Measurements from ENCODE around the gene MMS22L.

MMS22L gene, protein sequence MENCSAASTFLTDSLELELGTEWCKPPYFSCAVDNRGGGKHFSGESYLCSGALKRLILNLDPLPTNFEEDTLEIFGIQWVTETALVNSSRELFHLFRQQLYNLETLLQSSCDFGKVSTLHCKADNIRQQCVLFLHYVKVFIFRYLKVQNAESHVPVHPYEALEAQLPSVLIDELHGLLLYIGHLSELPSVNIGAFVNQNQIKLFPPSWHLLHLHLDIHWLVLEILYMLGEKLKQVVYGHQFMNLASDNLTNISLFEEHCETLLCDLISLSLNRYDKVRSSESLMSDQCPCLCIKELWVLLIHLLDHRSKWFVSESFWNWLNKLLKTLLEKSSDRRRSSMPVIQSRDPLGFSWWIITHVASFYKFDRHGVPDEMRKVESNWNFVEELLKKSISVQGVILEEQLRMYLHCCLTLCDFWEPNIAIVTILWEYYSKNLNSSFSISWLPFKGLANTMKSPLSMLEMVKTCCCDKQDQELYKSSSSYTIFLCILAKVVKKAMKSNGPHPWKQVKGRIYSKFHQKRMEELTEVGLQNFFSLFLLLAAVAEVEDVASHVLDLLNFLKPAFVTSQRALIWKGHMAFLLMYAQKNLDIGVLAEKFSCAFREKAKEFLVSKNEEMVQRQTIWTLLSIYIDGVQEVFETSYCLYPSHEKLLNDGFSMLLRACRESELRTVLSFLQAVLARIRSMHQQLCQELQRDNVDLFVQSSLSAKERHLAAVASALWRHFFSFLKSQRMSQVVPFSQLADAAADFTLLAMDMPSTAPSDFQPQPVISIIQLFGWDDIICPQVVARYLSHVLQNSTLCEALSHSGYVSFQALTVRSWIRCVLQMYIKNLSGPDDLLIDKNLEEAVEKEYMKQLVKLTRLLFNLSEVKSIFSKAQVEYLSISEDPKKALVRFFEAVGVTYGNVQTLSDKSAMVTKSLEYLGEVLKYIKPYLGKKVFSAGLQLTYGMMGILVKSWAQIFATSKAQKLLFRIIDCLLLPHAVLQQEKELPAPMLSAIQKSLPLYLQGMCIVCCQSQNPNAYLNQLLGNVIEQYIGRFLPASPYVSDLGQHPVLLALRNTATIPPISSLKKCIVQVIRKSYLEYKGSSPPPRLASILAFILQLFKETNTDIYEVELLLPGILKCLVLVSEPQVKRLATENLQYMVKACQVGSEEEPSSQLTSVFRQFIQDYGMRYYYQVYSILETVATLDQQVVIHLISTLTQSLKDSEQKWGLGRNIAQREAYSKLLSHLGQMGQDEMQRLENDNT

DNA sequence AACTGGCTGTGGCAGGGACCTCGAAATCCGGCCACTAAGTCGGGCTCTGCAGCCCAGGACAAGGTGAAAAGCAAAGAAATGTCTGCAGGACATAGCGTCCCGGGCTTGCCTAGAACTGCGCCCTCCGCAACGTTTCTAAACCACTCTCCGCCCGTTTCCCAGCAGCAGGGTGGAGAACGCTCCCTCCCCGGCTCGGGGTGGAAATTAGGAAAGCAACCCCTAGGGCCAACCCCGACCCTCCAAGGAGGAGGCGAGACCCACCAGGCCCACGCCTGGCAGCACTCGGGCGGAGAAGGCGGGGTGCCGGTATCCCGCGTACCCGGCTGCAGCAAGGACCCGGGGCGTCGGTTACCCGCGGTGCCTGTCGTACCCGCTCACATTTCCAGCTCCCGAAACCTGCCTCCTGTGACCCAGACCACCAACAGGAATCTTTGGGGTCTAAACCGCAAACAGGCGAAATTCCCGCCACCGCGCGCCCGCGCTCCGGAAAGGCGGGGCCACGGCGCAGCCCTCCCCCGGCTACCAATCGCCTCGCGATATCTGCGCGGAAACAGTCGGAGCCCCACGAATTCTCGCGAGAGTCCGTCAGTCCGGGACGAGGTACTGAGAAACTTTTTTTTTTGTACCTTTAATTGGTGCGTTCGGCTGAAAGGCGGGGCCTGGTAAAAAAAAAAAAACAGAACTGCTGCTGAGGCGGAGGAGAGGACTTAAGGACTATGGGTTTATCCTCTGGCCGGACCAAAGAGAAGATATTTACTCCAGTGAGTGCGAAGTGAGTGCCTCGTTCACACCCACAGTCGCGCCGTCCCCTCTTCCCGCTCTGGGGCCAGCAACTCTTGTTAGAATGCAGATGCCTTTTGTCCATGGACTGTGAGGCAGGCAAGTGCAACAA is at the start of gene MMS22L:
Gene MMS22L, minus strand, starts transcription at position 491 of the 892 bp plus-strand sequence. CDS start 739 bp downstream, outside the sequence.
- DNase-seq (ENCODE audit: low spot score) = peak; percentile 96

DNA sequence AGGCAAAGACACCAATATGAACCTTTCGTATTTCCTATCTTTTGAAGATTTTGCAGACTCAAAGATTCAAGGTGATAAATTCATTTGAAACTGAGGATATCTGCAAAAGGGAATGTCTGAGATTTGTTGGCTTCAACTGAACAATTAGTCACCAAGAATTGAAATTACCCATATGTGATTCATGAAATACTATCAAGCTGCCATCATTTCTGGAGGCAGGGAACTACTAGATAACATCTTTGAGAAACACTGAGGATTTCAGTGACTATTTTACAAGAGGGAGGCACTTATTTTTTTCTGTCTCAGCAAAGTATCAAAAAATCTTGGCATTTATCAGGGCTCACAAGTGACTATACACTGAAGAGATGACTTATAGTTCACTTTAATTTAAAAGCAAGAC is 39.8 kb upstream of the MMS22L start:
- peak; percentile 58 for DNase-seq (ENCODE audit: low spot score)

DNA sequence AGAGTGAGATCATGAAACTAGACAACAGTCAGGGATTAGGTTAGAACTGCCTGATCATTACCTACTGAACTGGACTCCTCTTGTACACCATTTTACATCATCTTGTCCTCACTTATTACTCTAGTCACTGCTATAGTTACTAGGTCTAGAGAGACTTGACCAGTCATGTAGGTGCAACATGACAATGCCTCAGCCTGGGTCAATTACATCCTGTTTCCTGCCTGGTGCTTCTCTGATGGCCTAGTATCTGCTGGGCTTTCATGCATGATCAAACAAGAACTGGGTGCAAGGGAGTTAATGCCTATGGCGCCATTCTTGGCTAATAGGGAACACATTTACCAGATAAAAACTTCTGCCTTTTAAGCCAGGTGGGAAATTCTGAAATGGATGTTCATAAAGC is 39.2 kb upstream of the MMS22L start:
- no peak for DNase-seq (ENCODE audit: low spot score)

DNA sequence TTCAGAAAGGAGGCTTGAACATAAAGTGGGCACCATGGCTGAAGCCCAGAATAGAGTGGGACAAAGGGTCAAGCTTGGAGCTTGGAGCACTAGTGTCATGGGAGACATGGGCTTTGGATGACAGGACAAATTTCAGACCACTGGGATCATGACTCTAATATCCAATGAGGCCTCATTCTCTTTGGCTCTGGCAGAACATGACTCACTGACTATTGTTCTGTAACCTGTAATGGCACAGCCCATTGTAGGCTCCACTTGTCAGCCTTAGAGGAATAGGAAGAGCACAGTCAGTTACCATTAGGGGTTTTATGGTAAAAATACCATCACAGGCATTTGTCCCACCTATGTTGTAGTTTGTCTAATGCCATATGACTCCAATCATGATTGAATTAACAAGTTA is 34.0 kb upstream of the MMS22L start:
- no peak for DNase-seq (ENCODE audit: low spot score)

DNA sequence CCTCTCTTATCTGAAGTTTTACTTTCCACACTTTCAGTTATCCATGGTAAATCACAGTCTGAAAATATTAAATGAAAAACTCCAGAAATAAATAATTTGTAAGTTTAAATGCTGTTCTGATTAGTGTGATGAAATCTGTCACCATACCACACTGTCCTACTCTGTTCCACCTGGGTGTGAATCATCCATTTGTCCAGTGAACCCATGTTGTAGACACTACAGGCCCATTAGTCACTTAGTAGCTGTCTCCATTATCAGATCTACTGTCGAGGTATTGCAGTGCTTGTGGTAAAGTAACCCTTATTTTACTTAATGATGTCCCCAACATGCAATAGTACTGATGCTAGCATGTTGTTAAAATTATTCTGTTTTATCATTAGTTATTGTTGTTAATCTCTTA is 29.2 kb upstream of the MMS22L start:
- DNase-seq (ENCODE audit: low spot score) = no peak

DNA sequence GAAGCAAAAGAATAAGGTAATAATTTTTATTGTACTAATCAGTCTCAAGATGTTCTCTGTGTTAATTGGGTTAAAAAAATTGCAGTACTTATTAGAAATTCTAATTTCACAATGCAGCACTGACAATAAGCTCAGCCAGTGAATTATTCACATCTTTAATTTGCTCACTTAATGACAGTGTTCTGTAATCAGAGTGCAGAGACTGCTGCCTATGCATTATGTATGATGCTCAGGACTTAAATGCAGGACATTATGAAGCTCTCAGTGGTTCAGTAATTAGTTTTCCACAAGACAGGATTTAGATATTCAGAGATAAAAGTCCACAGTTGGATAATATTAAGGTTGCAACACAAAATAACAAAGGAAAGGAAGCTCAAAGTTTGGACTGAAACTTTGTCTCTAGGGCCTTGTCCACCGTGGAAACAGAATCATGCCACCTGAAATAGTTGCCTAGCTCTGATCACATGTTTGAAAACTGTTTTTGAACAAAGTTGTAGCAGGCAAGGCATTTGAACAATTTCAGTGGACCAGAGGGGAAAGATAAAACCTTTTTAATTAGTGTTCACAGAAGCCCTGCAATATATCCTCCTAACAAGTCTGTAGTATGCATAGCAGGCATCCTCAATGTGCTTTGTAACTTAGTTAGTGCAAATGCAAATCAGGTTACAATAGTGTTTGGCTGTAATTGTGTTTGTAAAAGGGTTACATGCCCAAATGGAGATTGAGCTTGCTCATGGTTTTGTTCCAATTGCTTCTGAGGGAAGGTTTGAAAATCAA is 23.7 kb upstream of the MMS22L start:
- no peak for DNase-seq (ENCODE audit: low spot score)

DNA sequence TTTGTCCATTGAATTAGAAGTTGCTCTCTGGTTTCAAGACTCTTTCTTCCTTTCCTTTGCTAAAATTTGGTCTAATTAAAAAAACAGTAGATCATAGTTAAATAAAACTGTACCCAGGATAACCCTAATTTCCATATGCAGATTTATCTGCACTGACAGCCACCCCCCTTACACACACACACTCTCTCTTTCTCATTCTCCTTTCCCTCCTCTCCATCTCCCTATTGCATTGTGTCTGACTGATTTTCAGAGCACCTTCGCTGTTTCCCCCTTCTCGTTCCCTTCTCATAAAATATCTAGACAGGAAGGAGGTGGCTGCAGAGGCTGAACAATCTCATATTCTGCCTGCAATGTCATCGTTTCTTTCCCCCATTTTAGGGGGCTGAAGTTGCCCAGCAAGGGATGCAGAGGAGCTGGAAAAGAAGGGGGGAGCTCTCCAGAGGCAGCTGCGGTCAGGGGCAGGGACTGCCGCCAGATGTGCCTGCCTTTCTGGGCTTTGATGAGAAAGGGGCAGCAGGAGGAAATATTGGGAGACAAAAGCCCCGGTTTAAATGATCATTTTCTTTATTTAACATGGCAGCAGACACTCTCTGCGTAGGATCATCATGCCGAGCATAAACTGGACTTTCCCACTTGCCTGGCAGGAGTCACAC is 22.5 kb upstream of the MMS22L start:
- DNase-seq (ENCODE audit: low spot score) = no peak

DNA sequence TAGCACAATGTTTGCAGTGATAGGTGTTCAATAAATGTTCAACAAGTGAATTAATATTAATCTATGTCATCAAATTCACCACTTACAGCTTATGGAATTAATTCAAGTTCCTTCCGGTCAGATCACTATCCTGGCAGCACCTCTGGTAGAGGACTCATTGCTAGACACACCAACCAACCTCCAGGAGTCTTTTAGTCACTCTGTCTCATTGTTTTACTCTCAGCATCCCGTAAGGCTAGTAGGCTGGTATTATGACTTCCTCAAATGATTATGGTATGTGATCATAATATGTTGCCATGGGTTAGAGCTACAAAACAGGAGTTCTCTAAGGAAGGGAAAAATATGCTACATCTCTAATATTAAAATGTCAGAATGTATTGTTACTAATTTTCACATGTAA is 21.7 kb upstream of the MMS22L start:
- no peak for DNase-seq (ENCODE audit: low spot score)

DNA sequence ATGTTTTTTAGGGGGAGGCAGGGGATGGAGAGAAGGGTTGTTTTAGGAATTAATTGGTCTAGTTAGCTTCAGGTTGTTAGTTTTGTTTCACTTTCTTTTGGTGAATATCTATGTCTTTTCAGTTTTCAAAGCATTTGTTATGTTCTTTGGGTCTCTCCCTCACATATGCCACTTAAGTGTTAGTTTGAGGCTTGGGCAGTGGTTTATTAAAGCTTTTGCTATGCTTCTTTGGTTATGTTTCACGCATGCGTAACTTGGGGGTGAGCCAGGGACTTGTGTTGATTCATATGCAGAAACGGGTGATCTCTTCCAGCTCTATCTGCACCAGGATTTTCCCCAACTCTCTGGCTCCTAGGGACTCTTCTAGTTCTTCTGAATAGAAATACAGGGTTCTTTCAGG is 11.4 kb upstream of the MMS22L start:
- peak; percentile 74 for DNase-seq (ENCODE audit: low spot score)

DNA sequence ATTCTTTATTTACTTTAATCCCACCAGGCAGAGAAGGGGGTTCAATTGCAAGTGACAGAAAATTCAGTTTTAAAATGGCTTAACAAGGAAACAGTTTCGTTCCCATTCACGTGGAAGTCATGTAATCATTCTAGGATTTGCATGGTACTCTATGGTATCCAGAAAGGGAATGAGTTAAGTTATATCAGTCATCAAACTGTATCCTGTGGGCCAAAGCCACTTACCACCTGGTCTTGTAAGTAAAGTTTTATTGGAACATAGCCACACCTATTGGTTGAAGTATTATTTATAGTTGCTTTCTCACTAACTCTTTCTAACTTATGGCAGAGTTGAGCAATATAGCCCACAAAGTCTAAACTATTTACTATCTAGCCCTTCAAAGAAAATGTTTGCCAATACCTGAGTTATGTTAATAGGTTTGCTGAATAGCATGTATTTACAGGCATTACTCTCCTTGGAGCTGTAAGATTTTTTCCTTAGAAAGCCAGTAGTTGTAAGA is 10.2 kb upstream of the MMS22L start:
- DNase-seq (ENCODE audit: low spot score) = no peak

DNA sequence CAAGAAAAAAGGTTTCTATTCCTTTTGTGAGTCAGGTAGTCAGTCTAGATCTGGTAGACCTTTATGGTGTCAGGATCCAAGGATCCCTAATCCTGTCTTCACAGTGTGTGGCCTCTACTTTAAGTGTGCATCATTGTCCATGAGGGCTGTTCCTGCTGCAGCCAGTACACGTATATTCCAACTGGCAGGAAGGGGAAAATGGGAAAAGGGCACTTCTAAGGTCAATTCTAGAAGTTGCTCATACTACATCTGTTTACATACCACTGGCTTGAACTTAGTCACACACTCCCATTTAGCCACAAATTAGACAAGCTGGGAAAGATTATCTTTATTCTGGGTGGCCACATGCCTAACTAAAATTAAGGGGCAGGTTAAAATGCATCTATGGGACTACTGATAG is 9.7 kb upstream of the MMS22L start:
- no peak for DNase-seq (ENCODE audit: low spot score)

DNA sequence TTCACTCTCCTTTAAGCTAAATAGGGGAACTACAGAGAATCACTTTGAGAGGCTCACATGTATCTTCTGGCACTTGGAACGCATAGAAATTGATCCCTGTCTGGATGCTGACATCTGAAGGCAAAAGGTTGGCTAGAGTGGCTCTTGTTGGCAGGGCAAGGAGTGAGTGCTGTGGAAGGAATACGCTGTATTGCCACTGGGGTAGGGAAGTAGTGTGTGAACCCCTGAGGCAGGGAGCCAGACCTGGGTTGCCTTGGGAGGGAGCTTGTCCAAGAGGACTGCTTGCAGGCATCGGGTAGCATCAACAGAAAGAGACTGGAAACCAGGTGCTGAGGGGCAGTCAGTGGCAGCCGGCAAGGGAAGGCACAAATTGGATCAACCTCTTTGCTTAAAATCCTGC is 8.9 kb upstream of the MMS22L start:
- no peak for DNase-seq (ENCODE audit: low spot score)

DNA sequence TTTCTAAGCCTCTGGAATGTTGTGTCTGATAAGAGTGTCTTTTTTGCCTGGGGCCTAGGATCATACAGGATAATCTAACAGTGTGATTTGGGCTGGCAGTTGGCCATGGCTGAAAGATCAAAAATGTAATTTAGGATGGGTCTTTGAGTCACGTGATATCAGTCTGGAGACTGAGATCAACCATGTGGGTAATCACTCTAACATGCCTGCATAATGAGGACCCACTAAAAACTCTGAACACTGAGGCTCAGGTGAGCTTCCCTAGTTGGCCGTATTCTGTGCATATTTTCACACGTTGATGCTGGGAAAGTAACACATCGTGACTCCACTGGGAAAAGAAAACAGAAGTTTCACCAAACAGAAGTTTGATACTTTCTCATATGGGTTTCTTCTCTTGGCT is 6.3 kb upstream of the MMS22L start:
- no peak for DNase-seq (ENCODE audit: low spot score)

DNA sequence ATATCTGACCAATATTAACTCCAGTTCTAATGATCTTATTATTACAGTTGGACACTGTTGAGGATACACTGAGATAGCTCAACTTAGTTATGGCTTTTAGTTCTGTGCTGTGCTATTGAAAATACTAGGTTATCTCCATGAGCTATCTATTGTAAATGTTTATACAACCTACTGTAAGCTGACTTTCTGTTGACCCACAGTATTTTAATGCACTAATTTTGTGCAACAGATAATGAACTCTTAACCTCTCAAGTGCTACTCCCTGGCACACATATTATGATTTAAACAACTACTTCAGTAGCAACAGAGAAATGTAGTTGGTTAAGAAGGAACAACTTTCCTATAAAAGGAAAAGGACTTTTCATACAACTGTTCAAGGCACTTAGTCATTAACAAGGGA is 5.2 kb upstream of the MMS22L start:
- no peak for DNase-seq (ENCODE audit: low spot score)

DNA sequence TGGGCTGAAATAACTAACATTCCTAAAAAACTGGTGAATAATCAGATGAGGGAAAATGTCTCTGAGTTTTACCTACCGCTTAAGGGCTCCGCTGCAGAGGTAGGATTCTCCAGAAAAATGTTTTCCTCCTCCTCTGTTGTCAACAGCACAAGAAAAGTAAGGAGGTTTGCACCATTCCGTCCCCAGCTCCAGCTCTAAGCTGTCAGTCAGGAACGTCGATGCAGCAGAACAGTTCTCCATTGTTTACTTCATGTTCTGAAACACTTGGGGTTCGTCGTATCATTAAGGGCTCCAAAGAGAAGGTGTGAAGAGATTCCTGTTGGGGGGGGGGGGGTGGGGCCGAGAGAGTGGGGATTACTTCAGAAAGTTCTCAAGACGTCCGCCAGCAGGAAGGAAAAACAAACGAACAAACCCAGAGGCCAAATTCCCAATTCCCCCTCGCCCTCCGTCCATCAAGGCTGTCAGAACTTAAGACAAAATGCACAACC is 734 bp downstream of the MMS22L start:
- DNase-seq (ENCODE audit: low spot score) = peak; percentile 30

DNA sequence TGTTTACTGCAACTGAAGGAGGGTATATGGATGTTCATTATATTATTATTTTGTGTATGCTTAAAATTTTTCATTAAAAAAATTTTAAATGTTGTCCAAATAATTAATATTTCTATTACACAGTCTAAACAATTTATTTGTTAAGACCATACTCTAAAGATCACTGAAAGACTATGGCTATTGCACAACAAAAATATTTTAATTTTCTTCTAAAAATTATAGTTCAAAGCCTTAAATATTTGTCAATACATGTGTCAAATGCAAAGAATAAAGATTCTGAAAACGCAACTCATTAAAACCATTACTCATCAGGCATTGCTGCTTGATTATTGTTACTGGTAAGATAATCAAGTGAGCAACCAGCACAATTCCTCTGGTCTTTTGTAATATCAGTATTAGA is 2.2 kb downstream of the MMS22L start:
- no peak for DNase-seq (ENCODE audit: low spot score)

DNA sequence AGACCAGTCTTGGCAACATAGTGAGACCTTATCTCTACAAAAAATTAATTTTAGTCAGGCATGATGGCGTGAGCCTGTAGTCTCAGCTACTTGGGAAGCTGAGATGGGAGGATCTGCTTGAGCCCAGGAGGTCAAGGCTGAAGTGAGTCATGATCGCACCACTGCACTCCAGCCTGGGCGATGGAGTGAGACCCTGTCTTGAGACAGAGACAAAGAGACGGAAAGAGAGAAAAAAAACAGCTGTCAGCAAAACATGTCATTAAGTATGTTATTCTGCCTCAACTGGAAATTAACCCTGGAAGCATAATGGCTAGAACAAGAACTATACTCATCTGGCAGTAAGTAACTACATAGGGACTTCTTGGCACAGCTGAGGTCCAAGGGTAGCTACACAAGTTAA is 7.2 kb downstream of the MMS22L start:
- DNase-seq (ENCODE audit: low spot score) = no peak

DNA sequence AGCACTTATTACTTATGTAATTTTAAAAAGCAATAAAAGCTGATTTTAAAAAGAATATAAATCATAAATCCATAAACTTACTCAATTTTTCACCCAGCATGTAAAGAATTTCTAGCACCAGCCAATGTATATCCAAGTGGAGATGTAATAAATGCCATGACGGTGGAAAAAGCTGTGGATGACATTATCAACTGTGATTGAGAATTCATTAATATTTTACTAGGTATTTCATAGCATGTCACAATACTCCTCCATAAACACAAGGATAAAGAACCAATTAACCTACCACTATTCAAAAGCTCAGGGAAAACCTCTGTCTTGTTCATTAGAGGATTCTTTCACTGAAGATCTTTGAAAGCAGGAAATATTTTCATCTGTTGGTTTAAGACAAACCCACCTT is 13.2 kb downstream of the MMS22L start:
- DNase-seq (ENCODE audit: low spot score) = no peak

DNA sequence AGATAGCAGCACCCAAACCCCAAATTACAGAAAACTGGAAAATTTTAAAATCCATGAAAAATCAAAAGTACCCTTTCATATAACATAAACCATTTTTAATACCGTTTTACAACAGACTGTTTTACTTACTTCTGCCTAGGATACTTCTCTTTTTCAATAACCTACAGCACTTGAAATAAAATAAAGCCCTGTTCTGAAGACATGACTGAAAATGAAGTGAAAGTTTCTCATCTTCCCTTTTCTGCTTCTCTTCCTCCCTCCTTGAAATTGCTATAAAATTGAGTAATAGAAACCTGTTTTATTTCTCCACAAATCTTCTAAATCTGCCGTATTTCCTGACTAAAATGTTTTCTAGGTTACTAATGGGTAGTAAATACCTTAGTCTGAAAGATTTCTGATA is 20.3 kb downstream of the MMS22L start:
- DNase-seq (ENCODE audit: low spot score) = no peak

DNA sequence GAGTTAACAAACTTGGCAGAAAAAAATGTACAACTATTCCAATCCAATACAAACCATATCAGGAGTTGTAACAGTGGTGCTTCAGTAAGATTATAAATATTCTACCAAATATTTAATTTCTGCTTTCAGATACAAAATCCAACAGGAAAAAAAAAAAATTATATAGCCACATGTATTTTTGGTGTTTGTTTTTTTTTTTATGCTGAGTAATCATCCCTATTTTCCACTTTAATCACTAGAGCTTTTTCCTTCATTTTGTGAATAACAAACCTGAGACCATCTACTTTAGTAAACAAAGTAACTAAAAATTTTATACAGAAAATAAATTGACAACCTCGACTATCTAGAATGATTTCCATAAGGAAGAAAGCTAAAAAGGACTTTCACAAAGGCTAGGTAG is 36.2 kb downstream of the MMS22L start:
- DNase-seq (ENCODE audit: low spot score) = no peak
